Ascending aorta (tissue), 2 donors: ENCODE data around the gene STYX. TPM values are rescaled to one million over a fixed set of nuclear protein-coding genes. Genes with fewer than 3 reads are reported as not detected.
A peak's percentile ranks its signal among the peaks of the same experiment; 100 is the strongest.

Experiments
- DNase-seq, 2 donors: peaks; one replicate each; pipeline ENCODE4 v3.0.0-alpha.2; 2019; ENCODE audit warnings: low spot score in 2 of 2
- H3K27ac ChIP-seq, 2 donors: fragments of 200-600 bp; sonication (generic); one replicate each; pipeline ENCODE4 v1.5.1; 2016 to 2017; ENCODE audit warnings: mild to moderate bottlenecking in 1 of 2
- H3K27me3 ChIP-seq: fragments of 200-600 bp; sonication (generic); one replicate; pipeline ENCODE4 v1.5.1; 2017
- H3K36me3 ChIP-seq, 2 donors: fragments of 200-600 bp; sonication (generic); one replicate each; pipeline ENCODE4 v1.5.1; 2016
- H3K4me1 ChIP-seq, 2 donors: fragments of 200-600 bp; sonication (generic); one replicate each; pipeline ENCODE4 v1.5.1; 2016 to 2017; ENCODE audit warnings: mild to moderate bottlenecking in 1 of 2
- H3K4me3 ChIP-seq, 2 donors: fragments of 200-600 bp; sonication (generic); one replicate each; pipeline ENCODE4 v1.5.1; 2016 to 2017; ENCODE audit warnings: mild to moderate bottlenecking in 1 of 2
- H3K9me3 ChIP-seq, 2 donors: fragments of 200-600 bp; sonication (generic); one replicate each; pipeline ENCODE4 v1.5.1; 2016
- CTCF ChIP-seq, 3 experiments: fragments of 200-600 bp in 2 of 3; fragments of 450-650 bp in 1 of 3; sonication (generic) in 2 of 3; IDR thresholded peaks; one replicate each; pipeline ENCODE4 v1.5.1; 2016 to 2019; ENCODE audit warnings: antibody characterized with exemption in 3 of 3, mild to moderate bottlenecking in 1 of 3, moderate library complexity in 1 of 3
- intact Hi-C: fragments of 100-400 bp; cut with DNase I; formaldehyde crosslinking; loops from one replicate; pipeline ENCODE4 v1.15.1; 2023
- total RNA-seq: library from RNA; depleted of rRNA; stranded (reverse); fragments of >200 nt; gene quantifications from one replicate; pipeline ENCODE4 v1.1.0, GENCODE V29; 2016

The STYX gene
- total RNA-seq, 1 donor from 2014 or later, result 5.2 TPM

DNA sequence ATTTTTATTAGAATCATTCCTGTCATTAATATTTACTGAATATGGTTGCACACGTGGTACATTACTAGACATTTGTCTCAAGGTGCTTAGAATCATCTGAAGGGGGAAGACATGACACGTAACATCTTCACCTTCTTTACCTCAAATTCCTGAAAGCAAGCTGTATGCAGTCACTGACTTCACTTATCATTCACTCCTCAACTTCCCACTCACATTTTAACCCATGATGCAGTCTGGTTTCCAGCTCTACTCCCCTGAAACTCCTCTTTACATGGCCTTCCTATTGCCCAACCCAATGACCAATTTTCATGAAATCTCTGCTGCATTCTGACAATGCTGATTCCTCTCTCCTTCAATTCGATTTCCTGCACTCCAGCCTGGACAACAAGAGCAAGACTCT, 28.7 kb upstream of the STYX start:
- Histone ChIP-seq H3K4me3 (no peak overlapping the region), H3K27ac (no peak overlapping the region), H3K4me1 (no peaks in the 10 kb centered on the region), H3K27me3 (no peaks in the 10 kb centered on the region), H3K9me3 (no peaks in the 10 kb centered on the region), H3K36me3 (no peaks in the 10 kb centered on the region)
- intact Hi-C loops, result loop anchor here (10.0 kb wide), 1 partner anchor 454 kb away; the partner anchor contains the start of gene DDHD1
- no peak for DNase-seq
- no peak for TF ChIP-seq CTCF (IDR thresholded peaks at IDR 0.05)

DNA sequence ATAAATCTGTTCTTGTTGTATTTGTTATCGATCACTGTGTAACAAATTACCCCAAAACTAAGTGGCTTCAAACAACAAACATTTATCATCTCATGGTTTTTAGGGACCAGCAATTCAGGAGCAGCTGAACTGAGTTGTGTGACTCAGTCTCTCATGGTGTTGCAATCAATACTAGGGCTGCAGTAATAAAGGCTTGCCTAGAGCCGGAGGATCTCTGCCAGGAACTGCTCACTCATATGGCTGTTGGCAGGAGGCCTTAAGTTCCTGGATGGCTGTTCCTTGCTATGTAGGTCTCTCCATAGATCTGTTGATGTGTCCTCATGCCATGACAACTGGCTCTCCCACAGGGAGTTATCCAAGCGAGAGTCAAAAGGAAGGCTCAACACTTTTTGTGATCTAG, 26.7 kb upstream of the STYX start:
- H3K4me1 ChIP-seq, result peaks cover 5 to 7% of the 10 kb centered on the region in 2 donors
- no peak overlapping the region for H3K4me3 ChIP-seq
- H3K27me3 ChIP-seq, result no peaks in the 10 kb centered on the region
- intact Hi-C loops, result loop anchor here (10.0 kb wide), 1 partner anchor 452 kb away; the partner anchor contains the start of gene DDHD1
- H3K9me3 ChIP-seq, result no peaks in the 10 kb centered on the region
- DNase-seq, result peak in 1 of 2 donors; percentile 71
- no peaks in the 10 kb centered on the region for H3K36me3 ChIP-seq
- H3K27ac ChIP-seq, result no peak overlapping the region
- no peak for TF ChIP-seq CTCF (IDR thresholded peaks at IDR 0.05)

DNA sequence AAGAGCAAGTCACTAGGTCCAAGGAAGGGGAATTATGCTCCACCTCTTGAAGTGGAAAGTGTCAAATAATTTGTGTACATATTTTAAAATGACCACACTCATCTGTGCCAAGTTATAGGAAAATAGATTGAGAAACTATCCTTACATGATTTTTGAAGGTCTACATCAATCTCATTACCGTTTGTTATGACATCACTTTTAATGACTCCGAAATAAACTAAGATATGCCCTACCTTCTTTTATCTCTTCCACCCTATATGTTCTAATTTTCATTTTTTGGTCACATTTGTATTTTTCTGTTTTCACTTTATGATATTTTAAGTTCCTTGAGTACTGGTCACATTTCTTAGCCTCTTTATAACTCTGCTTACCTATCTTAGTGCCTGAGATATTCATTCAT, 26.3 kb upstream of the STYX start:
- Histone ChIP-seq H3K36me3 (no peaks in the 10 kb centered on the region), H3K4me1 (peaks cover 7 to 11% of the 10 kb centered on the region in 2 donors), H3K4me3 (no peak overlapping the region), H3K27ac (no peak overlapping the region), H3K9me3 (no peaks in the 10 kb centered on the region), H3K27me3 (no peaks in the 10 kb centered on the region)
- intact Hi-C loops, result loop anchor here (10.0 kb wide), 1 partner anchor 451 kb away; the partner anchor contains the start of gene DDHD1
- TF ChIP-seq CTCF (IDR thresholded peaks at IDR 0.05), result no peak
- DNase-seq, result no peak

DNA sequence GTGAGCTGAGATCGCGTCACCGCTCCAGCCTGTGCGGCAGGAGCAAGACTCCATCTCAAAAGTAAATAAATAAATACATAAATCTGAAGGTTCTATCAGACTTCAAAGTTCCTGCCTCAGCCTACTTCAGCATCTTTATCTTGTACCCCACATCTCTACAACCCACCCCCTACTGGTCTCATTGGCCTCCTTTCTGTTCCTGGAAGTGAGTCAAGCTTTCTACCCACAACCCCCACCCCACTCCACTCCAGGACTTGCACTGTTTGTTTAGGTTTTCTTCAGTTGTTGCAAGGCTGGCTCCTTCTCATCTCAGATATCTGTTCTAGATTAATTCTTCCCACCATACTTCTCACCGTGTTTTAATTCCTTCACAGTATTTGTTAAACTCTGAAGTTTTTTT, 23.7 kb upstream of the STYX start:
- intact Hi-C loops, result loop anchor here (2.0 to 10.0 kb wide), 2 partner anchors 153 to 449 kb away; partner anchors contain the start of genes DDHD1, GPR137C and TXNDC16
- H3K27ac ChIP-seq, result peak overlapping the region; percentile 89

DNA sequence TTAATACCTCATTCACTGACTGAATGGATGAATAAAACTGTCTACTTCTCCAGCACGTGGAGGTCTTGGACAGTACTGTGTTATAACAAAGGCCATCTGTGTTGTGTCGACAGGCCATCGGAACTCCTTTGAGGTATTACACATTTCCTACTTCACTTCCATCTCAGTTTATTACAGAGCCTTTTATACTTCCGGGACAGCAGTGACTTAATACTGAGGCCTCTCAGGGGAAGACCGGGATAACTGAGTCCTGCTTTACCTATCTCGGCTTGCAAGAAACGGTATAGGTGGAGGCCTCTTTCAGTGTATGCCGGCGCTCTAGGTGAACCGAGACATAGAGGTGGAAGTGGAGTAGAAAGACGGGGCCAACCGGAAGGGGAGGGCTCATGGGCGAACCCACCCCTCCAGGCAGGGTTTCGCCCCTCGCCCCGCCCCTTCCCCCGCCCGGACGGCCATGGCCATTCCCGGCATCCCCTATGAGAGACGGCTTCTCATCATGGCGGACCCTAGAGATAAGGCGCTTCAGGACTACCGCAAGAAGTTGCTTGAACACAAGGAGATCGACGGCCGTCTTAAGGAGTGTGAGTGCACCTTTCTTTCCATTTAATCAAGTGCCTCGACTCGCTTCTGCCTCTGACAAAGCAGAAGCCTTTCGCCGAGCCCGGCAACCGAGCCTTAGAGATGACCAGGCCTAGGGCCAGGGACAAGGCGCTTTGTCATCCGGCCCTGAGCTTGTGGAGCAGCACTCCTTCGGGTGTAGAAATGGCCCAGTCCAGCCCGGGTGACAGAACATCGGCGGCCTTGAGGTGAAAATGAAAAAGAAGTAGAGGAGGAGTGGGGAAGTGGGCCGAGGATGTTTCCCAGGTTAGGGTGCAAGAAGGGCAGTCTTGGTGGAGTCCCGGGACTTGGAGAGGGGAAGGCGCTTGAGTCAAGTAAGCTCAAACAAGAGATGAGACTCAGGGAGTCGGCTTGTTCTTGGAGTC, 23.0 kb upstream of the STYX start, which contains the start of gene PSMC6:
Gene PSMC6, plus strand, starts transcription at position 477 of the 983 bp plus-strand sequence. Its CDS starts 20 bp downstream, at position 497.
- intact Hi-C loops, result loop anchor here (1.0 to 10.0 kb wide), 4 partner anchors 12 to 448 kb away; partner anchors contain the start of genes DDHD1, ERO1A, GPR137C and STYX
- Histone ChIP-seq H3K4me1 (peaks cover 7 to 15% of the 10 kb centered on the region in 2 donors), H3K9me3 (no peaks in the 10 kb centered on the region), H3K27me3 (no peaks in the 10 kb centered on the region), H3K36me3 (peaks cover 15 to 24% of the 10 kb centered on the region in 2 donors), H3K4me3 (peak within 1 kb of the TSS; percentile 78 to 96), H3K27ac (peak within 1 kb of the TSS; percentile 89)
- DNase-seq, result peak; percentile 80 to 96
- no peak for TF ChIP-seq CTCF (IDR thresholded peaks at IDR 0.05)

More for the DNA sequence above, 23.7 kb upstream of the STYX start:
- Histone ChIP-seq H3K9me3 (no peaks in the 10 kb centered on the region), H3K4me1 (peaks cover 7 to 15% of the 10 kb centered on the region in 2 donors), H3K27me3 (no peaks in the 10 kb centered on the region), H3K4me3 (peak overlapping the region; percentile 78 to 96), H3K36me3 (peaks cover 9 to 17% of the 10 kb centered on the region in 2 donors)
- TF ChIP-seq CTCF (IDR thresholded peaks at IDR 0.05), result no peak
- DNase-seq, result no peak
